GM23338 (cell line): ENCODE measurements around the gene MECP2.

ENCODE experiments used
- CREB1 ChIP-seq: fragments of 250-450 bp; sonication (Bioruptor Pico); IDR thresholded peaks from 2 replicates; pipeline ENCODE4 v1.5.0; 2020; ENCODE audit warnings: low read depth, mild to moderate bottlenecking, moderate library complexity
- CTCF ChIP-seq, 2 experiments: fragments of 200-600 bp in 1 of 2; sonication (generic) in 1 of 2; conservative IDR thresholded peaks; 2 replicates each; pipeline versions ENCODE4 v1.5.1 to v1.6.1; 2016 to 2017; ENCODE audit warnings: antibody characterized with exemption in 2 of 2, low read depth in 2 of 2, mild to moderate bottlenecking in 2 of 2, moderate library complexity in 1 of 2
- ETS1 ChIP-seq: IDR thresholded peaks from 2 replicates; pipeline ENCODE4 v1.6.1; 2016; ENCODE audit warnings: antibody characterized with exemption
- EZH2 ChIP-seq: fragments of 200-600 bp; sonication (generic); IDR thresholded peaks from one replicate; pipeline ENCODE4 v1.8.0; 2017; ENCODE audit warnings: antibody characterized with exemption, mild to moderate bottlenecking, low read depth; ENCODE audit not compliant: unreplicated experiment
- EZH2phosphoT487 ChIP-seq: fragments of 200-600 bp; sonication (generic); IDR thresholded peaks from one replicate; pipeline ENCODE4 v1.8.1; 2018; ENCODE audit warnings: antibody characterized with exemption; ENCODE audit not compliant: unreplicated experiment
- JUNB ChIP-seq: IDR thresholded peaks from one replicate; pipeline ENCODE4 v1.6.1; 2016; ENCODE audit warnings: antibody characterized with exemption; ENCODE audit not compliant: unreplicated experiment
- NANOG ChIP-seq: IDR thresholded peaks from 2 replicates; pipeline ENCODE4 v1.6.1; 2016; ENCODE audit warnings: antibody characterized with exemption, borderline replicate concordance
- POLR2AphosphoS5 ChIP-seq: IDR thresholded peaks from 2 replicates; pipeline ENCODE4 v1.6.1; 2016; ENCODE audit warnings: antibody characterized with exemption, low read depth
- REST ChIP-seq: IDR thresholded peaks from one replicate; pipeline ENCODE4 v1.6.1; 2018; ENCODE audit warnings: antibody characterized with exemption; ENCODE audit not compliant: unreplicated experiment
- STAT1 ChIP-seq: IDR thresholded peaks from one replicate; pipeline ENCODE4 v1.6.1; 2016; ENCODE audit warnings: antibody characterized with exemption; ENCODE audit not compliant: unreplicated experiment
- ZNF114 ChIP-seq: fragments of 250-450 bp; sonication (Bioruptor Pico); IDR thresholded peaks from 2 replicates; pipeline ENCODE4 v1.5.0; 2020; ENCODE audit warnings: mild to moderate bottlenecking, moderate library complexity
- ZNF331 ChIP-seq: fragments of 250-450 bp; sonication (Bioruptor Pico); IDR thresholded peaks from 2 replicates; pipeline ENCODE4 v1.5.0; 2020; ENCODE audit warnings: low read depth, mild to moderate bottlenecking, moderate library complexity
- ZNF462 ChIP-seq: fragments of 250-450 bp; sonication (Bioruptor Pico); IDR thresholded peaks from 2 replicates; pipeline ENCODE4 v1.5.0; 2020; ENCODE audit warnings: mild to moderate bottlenecking, moderate library complexity

GRCh38 chrX:154138857-154139256 is 41.3 kb upstream of the MECP2 start:
- TF ChIP-seq CTCF (conservative IDR thresholded peaks at IDR 0.05; ENCODE audit: low read depth in 2 of 2) (no peak), EZH2phosphoT487 (no peak), ZNF114 (CRISPR knock-in tag) (no peak), EZH2 (no peak), REST (no peak), POLR2AphosphoS5 (no peak), ETS1 (no peak), CREB1 (CRISPR knock-in tag) (no peak), JUNB (no peak), NANOG (no peak), ZNF331 (CRISPR knock-in tag) (no peak), STAT1 (no peak), ZNF462 (no peak)
